ENCODE data around the gene UGT1A10.
"Not testable (repeated sequence)": the region's sequence is repeated elsewhere in the genome, so short reads cannot be mapped to it uniquely, and the experiment has no call there.

The UGT1A10 gene

GRCh38 chr2:233714121-233714520 is 77.9 kb downstream of the UGT1A10 start:
- TF ChIP-seq CTCF (conservative IDR thresholded peaks at IDR 0.05; ENCODE audit: low read length): no peak
- DNase-seq (ENCODE audit: low read depth): no peak
- H3K4me3 ChIP-seq (ENCODE audit: low read length): no peak overlapping the region

- no peak for TF ChIP-seq CTCF (conservative IDR thresholded peaks at IDR 0.05; ENCODE audit: low read length)
- no peak for DNase-seq (ENCODE audit: low read depth)
- H3K4me3 ChIP-seq (ENCODE audit: low read length): no peak within 1 kb of the TSS
Observed at GRCh38 chr2:233718552-233718951, 82.3 kb downstream of the UGT1A10 start, which contains the start of gene UGT1A4. Gene UGT1A4 (plus strand): TSS chr2:233718736. CDS start chr2:233718821, 85 bp downstream.

- no peak for TF ChIP-seq CTCF (conservative IDR thresholded peaks at IDR 0.05; ENCODE audit: low read length)
- no peak within 1 kb of the TSS for H3K4me3 ChIP-seq (ENCODE audit: low read length)
- DNase-seq (ENCODE audit: low read depth): no peak
Observed at GRCh38 chr2:233728723-233729301, 92.6 kb downstream of the UGT1A10 start, which contains the start of gene UGT1A3. Gene UGT1A3 (plus strand): TSS chr2:233729042. CDS start chr2:233729127, 85 bp downstream.

GRCh38 chr2:233736868-233737653 is 100.8 kb downstream of the UGT1A10 start:
- H3K4me3 ChIP-seq (ENCODE audit: low read length); DNase-seq (ENCODE audit: low read depth): not testable (repeated sequence)

- no peak for DNase-seq (ENCODE audit: low read depth)
- no peak for TF ChIP-seq CTCF (conservative IDR thresholded peaks at IDR 0.05; ENCODE audit: low read length)
- no peak overlapping the region for H3K4me3 ChIP-seq (ENCODE audit: low read length)
Observed at GRCh38 chr2:233740870-233741269, 104.6 kb downstream of the UGT1A10 start.

GRCh38 chr2:233743464-233744259 is 107.4 kb downstream of the UGT1A10 start:
- TF ChIP-seq CTCF (conservative IDR thresholded peaks at IDR 0.05; ENCODE audit: low read length): no peak
- DNase-seq (ENCODE audit: low read depth): no peak
- H3K4me3 ChIP-seq (ENCODE audit: low read length): no peak overlapping the region

- TF ChIP-seq CTCF (conservative IDR thresholded peaks at IDR 0.05; ENCODE audit: low read length): no peak
- no peak for DNase-seq (ENCODE audit: low read depth)
- H3K4me3 ChIP-seq (ENCODE audit: low read length): no peak overlapping the region
Observed at GRCh38 chr2:233745073-233745755, 109.0 kb downstream of the UGT1A10 start.

GRCh38 chr2:233745838-233746237 is 109.6 kb downstream of the UGT1A10 start:
- DNase-seq (ENCODE audit: low read depth); H3K4me3 ChIP-seq (ENCODE audit: low read length): not testable (repeated sequence)

Data from AG10803 (cell line).